H1 (cell line): ENCODE measurements around the gene URM1.

ENCODE experiments used
- BACH1 ChIP-seq: IDR thresholded peaks from 2 replicates; pipeline ENCODE4 v1.6.1; 2012; ENCODE audit warnings: low read length, improper control_type of control experiment
- CHD7 ChIP-seq: fragments of 300-600 bp; sonication (generic); IDR thresholded peaks from 2 replicates; pipeline ENCODE4 v1.7.1; 2012; ENCODE audit warnings: low read length, moderate library complexity, mild to moderate bottlenecking, inconsistent platforms; ENCODE audit not compliant: insufficient replicate concordance
- EGR1 ChIP-seq: IDR thresholded peaks from 2 replicates; pipeline ENCODE4 v1.6.1; 2011; ENCODE audit warnings: low read depth, low read length, borderline replicate concordance
- EP300 ChIP-seq, 2 experiments: IDR thresholded peaks; 1 replicate in 1 of 2; 2 replicates in 1 of 2; pipeline ENCODE4 v1.6.1; 2011 to 2012; ENCODE audit warnings: low read depth in 2 of 2, low read length in 2 of 2, mild to moderate bottlenecking in 2 of 2, borderline replicate concordance in 1 of 2, inconsistent platforms in 1 of 2, moderate library complexity in 1 of 2
- FOSL1 ChIP-seq: IDR thresholded peaks from 2 replicates; pipeline ENCODE4 v1.6.1; 2011; ENCODE audit warnings: mild to moderate bottlenecking, low read depth, low read length, moderate library complexity; ENCODE audit not compliant: insufficient read depth
- HDAC6 ChIP-seq: IDR thresholded peaks from one replicate; pipeline ENCODE4 v1.7.1; 2012; ENCODE audit warnings: low read depth, mild to moderate bottlenecking, inconsistent platforms, low read length, moderate library complexity
- POLR2A ChIP-seq, 2 experiments: IDR thresholded peaks; 1 replicate in 1 of 2; 2 replicates in 1 of 2; pipeline ENCODE4 v1.6.1; 2011; ENCODE audit warnings: low read depth in 2 of 2, low read length in 2 of 2, mild to moderate bottlenecking in 2 of 2; ENCODE audit errors: control extremely low read depth in 1 of 2
- POLR2AphosphoS5 ChIP-seq: IDR thresholded peaks from 2 replicates; pipeline ENCODE4 v1.6.1; 2011; ENCODE audit warnings: low read depth, low read length
- RFX5 ChIP-seq: IDR thresholded peaks from 2 replicates; pipeline ENCODE4 v1.6.1; 2011; ENCODE audit warnings: low read depth, low read length, improper control_type of control experiment, borderline replicate concordance
- TAF1 ChIP-seq: IDR thresholded peaks from 2 replicates; pipeline ENCODE4 v1.6.1; 2011; ENCODE audit warnings: mild to moderate bottlenecking, low read depth, low read length
- TF ChIP-seq, protein P1 (sequence below), 3 experiments: IDR thresholded peaks; 1 replicate in 2 of 3; 2 replicates in 1 of 3; pipeline versions ENCODE4 v1.5.1 to v1.6.1; 2011; ENCODE audit warnings: low read length in 3 of 3, mild to moderate bottlenecking in 3 of 3, inconsistent platforms in 2 of 3, low read depth in 1 of 3, moderate library complexity in 1 of 3; ENCODE audit not compliant: insufficient read depth in 1 of 3; ENCODE audit errors: control extremely low read depth in 1 of 3

DNA sequence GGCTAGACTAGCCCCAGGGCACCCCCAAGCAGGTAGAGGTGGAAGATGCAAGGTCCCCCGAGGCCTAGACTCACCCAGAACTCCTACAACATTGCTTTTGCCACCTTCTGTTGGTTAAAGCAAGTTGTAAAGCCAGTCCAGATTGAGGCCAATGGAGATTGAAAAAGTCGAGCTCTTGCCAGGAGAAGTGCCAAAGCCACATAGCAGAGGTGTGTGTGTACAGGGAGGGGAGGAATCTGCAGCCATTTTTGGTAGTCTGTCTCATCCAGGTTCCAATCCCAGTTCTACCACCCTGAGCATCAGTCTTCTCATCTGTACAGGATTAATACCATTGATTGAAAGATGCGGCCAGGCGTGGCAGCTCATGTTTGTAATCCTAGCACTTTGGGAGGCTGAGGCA, 12.3 kb upstream of the URM1 start:
- no peak for TF ChIP-seq CHD7
- TF ChIP-seq POLR2AphosphoS5, result no peak
- no peak for TF ChIP-seq TAF1
- TF ChIP-seq, protein P1, sequence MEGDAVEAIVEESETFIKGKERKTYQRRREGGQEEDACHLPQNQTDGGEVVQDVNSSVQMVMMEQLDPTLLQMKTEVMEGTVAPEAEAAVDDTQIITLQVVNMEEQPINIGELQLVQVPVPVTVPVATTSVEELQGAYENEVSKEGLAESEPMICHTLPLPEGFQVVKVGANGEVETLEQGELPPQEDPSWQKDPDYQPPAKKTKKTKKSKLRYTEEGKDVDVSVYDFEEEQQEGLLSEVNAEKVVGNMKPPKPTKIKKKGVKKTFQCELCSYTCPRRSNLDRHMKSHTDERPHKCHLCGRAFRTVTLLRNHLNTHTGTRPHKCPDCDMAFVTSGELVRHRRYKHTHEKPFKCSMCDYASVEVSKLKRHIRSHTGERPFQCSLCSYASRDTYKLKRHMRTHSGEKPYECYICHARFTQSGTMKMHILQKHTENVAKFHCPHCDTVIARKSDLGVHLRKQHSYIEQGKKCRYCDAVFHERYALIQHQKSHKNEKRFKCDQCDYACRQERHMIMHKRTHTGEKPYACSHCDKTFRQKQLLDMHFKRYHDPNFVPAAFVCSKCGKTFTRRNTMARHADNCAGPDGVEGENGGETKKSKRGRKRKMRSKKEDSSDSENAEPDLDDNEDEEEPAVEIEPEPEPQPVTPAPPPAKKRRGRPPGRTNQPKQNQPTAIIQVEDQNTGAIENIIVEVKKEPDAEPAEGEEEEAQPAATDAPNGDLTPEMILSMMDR (IDR thresholded peaks at IDR 0.05; ENCODE audit: control extremely low read depth in 1 of 3, insufficient read depth in 1 of 3, low read depth in 1 of 3, low read length in 3 of 3), result no peak
- TF ChIP-seq HDAC6, result no peak
- TF ChIP-seq EGR1, result no peak
- TF ChIP-seq BACH1, result no peak
- no peak for TF ChIP-seq EP300 (IDR thresholded peaks at IDR 0.05; ENCODE audit: borderline replicate concordance in 1 of 2, low read depth in 2 of 2, low read length in 2 of 2)
- no peak for TF ChIP-seq POLR2A (IDR thresholded peaks at IDR 0.05; ENCODE audit: control extremely low read depth in 1 of 2, low read depth in 2 of 2, low read length in 2 of 2)
- no peak for TF ChIP-seq RFX5
- TF ChIP-seq FOSL1, result no peak
